Stimulated activated CD4-positive, alpha-beta T cell treated with anti-CD3 and anti-CD28 coated beads, Interleukin-15, amount 100 ng/mL, for 48 hours (primary cell): Measurements from ENCODE around the gene DCHS2.

Source experiments
- DNase-seq, 2 donors: peaks; one replicate each; pipeline ENCODE4 v3.0.0-alpha.2; 2020; ENCODE audit warnings: low read depth in 2 of 2

The DCHS2 gene, protein sequence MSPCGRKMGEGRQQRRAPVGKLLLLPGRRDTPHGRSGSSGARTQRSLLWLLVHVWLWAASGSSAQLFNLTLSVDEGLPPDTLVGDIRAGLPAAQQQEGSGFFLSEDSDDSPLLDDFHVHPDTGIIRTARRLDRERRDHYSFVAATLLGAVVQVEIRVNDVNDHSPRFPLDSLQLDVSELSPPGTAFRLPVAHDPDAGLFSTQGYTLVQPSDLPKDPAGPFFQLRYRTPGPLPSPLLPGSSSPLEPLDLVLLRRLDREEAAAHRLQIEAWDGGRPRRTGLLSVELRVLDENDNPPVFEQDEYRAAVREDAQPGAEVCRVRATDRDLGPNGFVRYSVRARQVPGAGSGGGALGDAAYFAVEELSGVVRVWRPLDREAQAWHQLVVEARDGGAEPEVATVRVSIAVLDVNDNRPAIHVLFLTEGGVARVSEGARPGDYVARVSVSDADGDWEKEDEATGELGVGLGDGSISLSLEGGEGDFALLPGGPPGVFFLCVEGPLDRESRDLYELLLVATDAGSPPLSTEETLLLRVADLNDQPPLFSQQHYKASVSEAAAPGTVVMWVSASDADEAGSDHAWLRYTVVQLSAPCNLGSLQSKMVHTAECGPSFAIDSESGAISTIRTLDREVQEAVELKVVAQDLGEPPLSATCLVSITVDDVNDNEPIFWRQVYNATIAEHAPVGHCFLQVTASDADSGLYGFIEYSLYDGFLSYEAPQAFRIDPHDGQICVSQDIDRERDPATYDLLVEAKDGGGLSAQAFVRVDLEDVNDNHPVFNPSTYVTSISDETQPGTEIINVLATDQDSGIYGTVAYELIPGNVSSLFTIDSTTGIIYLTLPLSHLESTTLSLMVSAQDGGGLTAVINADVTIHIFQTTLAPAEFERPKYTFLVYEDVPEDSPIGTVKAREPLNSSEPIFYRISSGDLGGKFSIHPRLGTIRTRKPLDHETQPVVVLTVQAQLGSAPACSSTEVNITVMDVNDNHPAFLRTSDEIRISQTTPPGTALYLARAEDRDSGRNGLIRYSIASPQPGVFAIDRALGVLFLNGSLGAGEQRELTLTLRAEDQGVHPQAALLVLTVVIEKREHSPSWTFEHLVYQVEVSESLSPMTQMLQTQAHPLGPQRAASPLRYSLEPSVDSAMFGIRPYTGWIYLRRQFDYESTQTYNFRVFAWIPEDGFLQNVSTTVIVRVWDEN (N-terminal part only)

DNA sequence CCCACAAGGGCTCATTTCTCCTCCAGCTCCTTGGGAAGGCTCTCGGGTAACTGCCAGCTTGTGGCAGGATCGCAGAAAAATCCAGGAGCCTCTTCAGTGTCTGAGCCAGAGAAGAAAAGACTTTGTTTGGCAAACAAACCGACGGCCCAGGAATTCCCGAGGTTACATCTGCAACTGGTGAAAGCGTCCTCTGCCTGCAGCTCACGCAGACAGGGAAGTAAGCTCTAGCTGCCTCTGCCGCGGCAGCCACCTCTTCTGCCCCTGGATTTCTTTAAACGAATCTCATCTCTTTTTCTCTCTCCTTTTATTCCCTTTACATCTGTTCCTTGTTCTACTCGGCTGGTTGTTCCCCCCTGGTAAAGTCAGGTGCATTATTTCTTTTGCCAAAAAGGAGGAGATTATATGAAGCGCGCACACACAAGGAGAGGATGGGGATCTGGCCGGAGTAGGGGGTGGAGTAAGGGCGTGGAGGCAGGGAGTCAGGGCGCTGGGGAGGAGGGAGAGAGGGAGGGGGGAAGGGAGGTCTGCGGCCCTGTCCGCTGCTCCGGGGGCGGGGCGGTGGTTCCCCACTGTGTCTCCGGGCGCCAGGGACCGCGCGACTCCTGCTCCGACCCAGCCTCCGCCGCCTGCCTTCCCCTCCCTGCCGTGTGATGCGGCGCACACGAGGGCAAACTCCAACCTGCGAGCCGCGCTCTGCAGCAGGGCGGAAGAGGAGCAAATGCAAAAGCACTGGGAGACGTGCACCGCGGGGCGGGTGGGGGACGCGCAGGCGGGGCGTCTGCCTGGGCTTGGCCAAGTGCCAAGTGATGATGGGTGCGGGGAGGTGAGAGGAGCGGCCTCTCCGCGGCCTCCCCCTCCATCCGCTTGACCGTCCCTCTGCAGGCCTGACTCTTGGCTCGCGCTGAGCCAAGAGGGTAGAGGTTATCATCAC, at the start of gene DCHS2:
TSS of gene DCHS2 (minus strand) at position 459 of the 931 bp plus-strand sequence. CDS start at position 15, 444 bp downstream.
- no peak for DNase-seq

DNA sequence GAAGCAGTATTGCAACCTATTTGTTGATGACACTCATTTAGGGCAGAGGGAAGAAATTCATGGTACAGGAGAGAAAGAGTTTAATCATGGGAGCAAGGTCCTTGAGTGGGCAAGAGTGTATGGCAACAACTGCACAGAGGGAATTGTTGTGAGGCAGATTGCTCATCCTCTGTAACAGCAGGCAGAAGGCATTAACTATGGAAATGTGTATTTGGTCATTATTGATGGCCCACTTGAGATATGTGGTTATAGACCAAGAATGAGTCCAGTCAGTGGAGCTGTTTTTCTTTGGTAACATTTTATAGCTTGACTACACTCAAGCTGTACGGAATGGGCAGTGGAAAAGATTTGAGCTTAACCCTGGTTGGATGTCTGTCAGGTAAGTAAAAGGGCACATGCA, 42.7 kb upstream of the DCHS2 start:
- no peak for DNase-seq

DNA sequence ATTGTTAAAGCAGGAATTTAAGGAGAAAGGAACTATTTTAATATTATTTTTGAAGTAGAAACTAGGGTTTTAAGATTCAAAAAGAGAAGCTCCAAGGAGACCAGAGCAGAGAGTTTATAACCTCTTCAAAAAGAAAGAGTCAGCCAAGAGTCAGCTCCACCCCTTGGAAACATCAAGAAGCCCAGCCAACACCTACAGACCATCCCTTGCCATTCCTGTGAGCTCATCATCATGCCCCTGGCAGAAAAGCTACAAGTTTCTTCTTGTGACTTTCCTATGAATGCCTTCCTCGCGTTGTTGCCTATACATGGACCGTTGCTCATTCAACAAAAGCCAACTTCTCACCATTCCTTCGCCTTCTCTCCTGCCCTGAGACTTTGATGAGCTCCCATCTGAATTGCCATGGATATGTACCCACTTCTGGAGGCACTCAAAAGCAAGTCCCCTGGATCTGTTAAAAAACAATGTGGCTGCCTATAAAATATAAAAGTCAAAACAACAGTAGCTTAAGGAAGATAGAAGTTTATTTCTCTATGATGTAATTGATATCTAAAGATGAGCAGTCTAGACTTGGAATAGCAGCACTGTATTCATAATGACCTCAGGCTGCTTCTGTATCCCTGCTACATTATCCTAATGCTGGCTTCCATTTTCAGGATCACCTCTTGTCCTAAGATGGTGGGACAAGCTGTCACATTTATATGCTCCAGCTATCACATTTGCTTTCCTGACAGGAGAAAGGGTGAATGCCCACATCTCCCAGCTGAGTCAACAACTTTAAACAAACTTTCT, 38.3 kb upstream of the DCHS2 start:
- DNase-seq, result no peak

DNA sequence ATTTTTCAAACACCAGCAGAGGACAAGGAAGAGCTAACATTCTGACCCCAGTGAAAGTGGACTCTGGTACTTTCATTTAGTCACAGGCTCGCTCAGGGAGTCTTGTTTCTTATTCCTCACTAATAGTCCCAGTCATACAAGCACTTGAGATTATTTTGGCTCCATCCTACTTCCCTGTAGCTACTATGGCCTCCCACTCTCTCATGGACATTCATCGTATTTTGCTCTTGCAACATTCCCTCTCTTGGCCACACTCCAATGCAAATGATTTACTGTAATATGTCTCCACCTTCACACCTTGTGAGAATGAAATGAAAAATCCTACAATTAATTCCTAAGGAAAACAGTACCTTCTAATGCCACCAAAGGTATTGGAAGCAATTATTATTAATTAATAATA, 37.3 kb upstream of the DCHS2 start:
- DNase-seq, result no peak

DNA sequence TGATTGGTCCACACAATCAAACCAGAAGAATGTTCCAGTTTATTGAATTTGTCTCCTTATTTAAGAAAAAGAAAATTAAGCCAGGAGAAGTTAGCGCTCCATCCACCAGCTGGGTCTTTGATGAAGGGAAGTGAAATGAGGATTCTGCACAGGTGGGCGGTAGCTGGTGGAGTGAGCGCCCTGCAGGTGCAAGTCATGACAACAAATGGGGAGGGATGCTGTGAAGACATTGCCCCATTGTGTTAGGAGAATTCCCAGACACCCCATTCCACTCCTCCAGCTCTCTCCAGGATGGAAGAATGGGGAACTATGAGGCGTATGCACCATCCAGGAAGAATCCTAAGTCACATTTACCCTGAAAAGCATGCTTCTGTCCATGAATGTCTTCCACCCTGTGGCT, 35.7 kb upstream of the DCHS2 start:
- no peak for DNase-seq

DNA sequence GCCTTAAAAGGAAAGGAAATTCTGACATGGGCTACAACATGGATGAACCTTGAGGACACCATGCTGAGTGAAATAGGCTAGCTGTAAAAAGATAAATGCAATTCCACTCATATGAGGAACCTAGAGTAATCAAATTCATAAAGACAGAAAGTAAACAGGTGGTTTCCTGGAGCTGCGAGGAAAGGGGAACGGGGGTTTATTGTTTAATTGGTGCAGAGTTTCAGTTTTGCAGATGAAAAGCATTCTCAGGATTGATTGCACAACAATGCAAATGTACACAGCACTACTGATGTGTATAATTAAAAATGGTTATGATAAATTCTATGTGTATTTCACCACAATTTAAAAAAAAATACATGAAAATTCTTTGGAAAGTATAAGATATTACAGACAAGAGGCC, 34.6 kb upstream of the DCHS2 start:
- DNase-seq, result no peak

DNA sequence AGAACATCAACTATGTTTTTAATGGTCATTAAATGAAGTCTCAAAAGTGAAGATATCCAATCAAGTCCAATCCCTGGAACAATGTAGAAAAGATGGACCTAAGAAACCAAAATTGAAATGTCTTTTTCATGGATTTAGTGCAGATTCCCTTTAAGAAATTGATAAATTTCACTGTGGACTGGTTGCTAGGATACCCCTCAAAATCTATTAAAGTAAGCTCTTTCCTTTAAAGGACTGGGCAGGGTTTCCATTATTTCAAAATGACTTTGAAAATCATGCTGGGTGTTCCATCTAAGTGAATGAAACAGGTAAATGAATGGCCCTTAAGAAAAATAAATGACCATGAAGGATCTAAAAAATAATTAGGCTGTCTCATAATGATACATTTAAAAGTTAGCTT, 30.0 kb upstream of the DCHS2 start:
- no peak for DNase-seq

DNA sequence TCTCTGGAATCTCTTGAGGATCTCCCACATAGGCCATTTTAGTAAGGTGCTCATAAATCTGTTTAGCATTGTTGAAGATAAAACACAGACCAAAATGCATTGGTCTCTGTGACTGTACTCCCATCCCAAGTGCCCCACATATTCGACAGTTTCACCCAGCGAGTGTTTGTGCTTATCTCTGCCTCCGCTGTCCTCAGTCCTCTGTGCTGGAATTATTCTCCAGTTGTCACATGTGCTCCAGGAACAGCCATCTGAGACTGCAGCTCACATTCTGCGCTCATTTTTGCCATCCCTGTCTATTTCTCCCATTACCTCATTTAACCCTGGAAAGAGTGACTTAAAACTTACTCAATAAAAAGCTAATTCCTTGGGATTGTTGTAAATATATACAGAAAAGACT, 27.6 kb upstream of the DCHS2 start:
- no peak for DNase-seq

DNA sequence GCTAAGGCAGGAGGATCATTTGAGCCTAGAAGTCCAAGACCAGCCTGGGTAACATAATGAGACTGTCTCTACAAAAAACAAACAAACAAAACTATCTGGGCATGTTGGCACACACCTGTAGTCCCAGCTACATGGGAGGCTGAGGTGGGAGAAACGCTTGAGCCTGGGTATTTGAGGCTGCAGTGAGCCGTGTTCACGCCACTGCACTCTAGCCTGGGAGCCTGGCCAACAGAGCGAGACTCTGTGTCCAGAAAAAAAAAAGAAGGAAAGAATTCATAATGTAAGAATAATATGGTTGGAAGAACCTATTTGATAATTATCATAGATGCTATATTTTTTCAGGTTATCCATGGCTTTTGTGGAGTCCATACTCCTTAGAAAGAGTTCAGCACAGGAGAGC, 26.0 kb upstream of the DCHS2 start:
- no peak for DNase-seq

DNA sequence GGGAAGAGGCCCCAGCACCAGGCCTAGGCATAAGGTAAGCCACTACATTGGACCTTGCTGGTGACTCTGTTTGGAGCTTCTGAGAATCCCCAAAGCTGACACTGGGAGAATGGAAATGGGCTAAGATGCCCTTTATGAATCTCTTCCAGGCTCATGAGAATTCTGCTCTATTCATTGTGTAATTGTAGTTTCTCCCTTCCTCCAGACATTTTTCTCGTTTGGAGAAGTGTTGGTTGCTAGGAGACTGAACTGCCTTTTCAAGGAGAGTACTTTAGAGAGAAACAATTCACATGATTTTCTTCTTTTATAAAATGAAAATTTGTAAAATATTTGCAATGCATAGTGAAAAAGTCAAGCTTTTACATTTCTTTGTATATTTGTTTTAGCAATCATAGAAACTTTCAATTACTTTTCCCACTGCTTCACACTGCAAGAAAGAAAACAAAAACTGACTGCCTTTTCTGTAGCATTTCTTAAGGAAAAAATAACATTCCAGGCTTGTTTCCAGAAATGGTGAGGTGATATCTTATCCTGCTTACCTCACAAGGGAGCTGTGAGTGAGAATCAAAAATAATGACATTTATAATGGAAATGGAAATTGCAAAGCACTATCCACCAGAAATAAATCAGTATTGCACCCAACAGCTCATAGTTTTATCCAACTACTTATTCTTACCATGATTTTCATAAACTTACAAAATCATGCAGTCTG, 24.9 kb upstream of the DCHS2 start:
- DNase-seq, result no peak

DNA sequence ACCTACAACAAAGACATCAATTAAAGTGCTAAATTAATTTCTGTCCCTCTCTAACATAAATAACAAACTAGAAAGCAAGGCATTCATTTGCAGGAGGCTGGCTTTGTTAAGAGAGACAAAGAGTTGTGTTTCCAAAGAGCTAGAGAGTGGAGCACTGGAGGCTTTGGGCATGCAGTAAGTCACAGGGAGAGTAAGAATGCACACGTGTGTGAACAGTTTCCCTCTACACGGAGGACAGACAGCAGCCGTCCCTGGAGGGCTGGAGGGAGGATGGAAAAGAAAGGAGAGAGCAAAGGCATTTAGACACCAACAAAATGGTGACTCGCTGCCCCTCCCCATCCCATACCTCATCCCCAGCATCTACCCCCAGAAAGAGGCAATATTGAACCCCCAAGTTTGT, 20.4 kb upstream of the DCHS2 start:
- DNase-seq, result no peak

DNA sequence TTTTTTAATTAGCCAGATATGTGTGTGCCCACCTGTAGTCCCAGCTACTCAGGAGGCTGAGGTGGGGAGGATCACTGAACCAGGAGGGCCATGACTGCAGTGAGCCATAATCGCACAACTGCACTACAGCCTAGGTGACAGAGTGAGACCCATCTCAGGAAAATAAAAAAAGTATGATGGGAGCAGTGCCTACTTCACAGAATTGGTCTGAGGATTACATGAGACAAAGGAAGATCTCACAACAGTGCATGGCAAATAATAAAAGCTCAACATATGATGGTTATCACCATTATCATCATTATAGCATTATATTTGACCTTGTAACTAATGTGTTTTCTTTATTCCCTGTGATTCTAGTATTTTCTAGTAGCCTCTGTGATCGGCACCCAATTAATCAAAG, 19.9 kb upstream of the DCHS2 start:
- no peak for DNase-seq

DNA sequence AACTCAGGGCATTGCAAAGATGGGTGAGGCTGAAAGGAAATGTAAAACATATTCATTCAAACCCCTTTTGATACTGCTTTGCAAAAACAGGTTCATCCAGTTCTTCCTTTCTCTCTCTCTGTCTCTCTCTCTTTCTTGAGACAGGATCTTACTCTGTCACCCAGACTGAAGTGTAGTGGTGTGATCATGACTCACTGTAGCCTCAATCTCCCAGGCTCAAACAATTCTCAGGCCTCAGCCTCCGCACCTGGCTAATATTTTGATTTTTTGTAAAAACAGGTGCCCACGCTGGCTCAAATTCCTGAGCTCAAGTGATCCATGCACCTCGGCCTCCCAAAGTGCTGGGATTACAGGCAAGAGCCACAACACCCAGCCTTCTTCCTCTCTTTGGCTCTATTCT, 15.6 kb upstream of the DCHS2 start:
- DNase-seq, result no peak

DNA sequence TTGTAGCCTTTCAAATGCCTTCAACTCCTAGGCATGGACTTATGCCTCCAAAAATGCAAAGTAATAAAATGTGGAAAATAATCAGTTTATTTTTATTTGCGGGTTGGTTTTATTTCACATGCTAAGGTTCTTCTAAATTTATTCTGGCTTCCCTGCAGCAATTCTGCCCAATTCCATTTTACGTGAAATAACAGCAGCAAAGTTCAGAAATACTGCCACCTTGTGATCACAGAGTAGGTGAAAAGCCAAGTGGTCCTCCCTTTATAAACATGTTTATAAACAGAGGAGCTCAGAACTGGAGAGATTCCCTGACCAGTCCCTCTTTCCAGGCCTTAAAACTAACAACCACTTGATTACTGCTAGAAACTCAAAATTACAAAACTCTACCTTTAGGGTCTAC, 14.7 kb upstream of the DCHS2 start:
- DNase-seq, result no peak

DNA sequence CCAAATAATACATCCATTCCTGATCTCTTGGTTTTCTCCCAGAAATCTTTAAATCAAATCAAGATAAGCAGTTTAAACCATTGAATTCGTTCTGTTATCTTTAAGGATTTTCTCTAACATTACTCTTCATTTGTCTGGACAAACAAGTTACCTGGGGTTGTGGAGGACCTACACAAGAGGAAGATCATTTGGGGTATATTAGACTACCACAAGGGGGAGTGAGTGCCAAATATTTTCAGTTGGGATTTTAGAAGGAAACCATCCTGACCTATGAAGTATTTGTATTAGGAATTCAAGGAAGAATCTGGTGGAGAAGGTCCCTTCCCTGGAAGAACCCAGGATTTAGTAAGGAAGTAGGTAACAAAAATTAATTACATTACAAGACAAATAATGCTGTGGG, 12.0 kb upstream of the DCHS2 start:
- no peak for DNase-seq

DNA sequence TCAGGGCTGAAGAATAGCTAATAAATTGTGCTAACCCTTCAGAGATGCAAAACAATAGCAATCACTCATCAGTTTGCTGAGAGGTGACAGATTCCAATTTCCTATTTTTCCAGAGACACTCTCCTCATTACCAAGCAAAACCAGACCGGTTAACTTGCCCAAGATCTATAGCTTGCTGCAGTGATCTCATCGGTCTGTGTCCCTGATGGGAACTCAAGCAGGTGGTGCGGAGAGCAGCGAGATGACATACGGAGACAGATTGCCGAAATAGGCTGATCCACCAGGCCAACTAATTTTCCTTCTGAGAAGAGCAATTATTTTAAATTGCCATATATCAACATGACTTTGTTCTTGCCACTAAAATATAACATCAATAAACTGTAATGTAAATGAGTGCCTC, 10.5 kb upstream of the DCHS2 start:
- no peak for DNase-seq

DNA sequence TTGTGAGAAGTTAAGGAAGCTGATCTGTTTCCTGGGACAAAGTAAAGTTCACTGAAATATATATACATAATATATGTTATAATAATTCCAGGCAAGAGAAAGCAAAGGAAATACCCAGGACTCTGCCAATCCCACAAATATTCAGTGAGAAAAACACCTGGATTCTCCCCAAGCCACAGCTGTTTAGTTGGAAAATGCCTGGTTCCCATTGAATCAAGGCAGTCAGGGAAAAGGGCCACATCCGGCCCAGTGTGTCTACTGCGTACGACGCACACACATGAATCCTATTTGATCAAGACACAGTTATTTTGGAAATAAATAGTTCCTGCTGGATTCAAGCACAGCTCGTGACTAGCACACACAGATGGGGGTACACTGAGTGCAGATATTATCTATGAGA, 6.3 kb upstream of the DCHS2 start:
- DNase-seq, result no peak

DNA sequence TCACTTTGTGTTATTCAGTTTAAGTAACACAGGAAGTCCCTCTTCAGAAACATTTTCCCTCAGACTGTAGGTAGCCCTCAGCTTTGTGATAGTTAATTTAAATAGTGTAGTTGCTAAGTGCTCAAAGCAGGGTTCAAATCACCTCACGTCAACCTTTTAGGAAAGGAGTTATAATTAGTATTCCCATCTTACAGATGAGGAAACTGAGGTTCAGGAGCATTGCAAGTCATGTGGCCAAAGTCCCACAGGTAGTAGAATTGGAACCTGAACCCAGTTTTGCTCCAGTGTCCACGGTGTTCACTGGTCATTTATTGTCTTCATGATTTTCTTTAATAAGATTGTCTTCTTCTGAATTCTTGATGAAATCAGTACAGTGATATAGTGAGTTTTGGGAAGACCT, 4.3 kb upstream of the DCHS2 start:
- no peak for DNase-seq

DNA sequence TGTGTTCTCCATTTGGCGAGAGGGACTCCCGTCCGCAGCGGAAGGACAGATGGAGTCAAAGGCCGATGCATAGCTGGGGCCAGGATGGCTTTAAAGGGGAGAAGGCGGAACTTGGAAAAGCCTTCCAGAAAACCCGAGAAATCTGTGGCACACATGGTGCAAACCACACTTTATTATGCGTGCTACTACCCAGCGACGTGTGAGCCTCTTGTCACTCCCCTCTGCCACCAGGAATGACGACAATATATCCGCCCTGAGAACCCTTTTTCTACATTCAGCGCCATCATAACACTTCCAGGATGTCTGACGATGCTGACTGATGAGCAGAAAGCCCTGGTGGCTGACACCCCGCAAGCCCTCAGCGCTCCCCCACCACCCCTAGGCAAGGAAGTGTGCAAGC, 689 bp upstream of the DCHS2 start:
- no peak for DNase-seq
